Upper lobe of right lung (tissue), 1 donor: ENCODE data around the gene FZD10. TPM values are rescaled to one million over a fixed set of nuclear protein-coding genes. Genes with fewer than 3 reads are reported as not detected.

ENCODE experiments used
- ATAC-seq: fragments of 200-7000 bp; cut with Tn5 transposase; one replicate; pipeline ENCODE4 v1.9.1; 2020; ENCODE audit warnings: mild to moderate bottlenecking, moderate library complexity
- DNase-seq: peaks from one replicate; pipeline ENCODE4 v3.0.0-alpha.2; 2020
- H3K27ac ChIP-seq: fragments of 200-600 bp; one replicate; pipeline ENCODE4 v1.8.0; 2022
- H3K27me3 ChIP-seq: fragments of 200-600 bp; one replicate; pipeline ENCODE4 v1.8.0; 2022; ENCODE audit warnings: mild to moderate bottlenecking
- H3K36me3 ChIP-seq: fragments of 200-600 bp; one replicate; pipeline ENCODE4 v1.8.0; 2022
- H3K4me1 ChIP-seq: fragments of 200-600 bp; one replicate; pipeline ENCODE4 v1.8.0; 2022
- H3K4me3 ChIP-seq: fragments of 200-600 bp; one replicate; pipeline ENCODE4 v1.8.0; 2022; ENCODE audit warnings: mild to moderate bottlenecking
- H3K9me3 ChIP-seq: fragments of 200-600 bp; one replicate; pipeline ENCODE4 v1.8.0; 2022
- intact Hi-C: fragments of 100-400 bp; cut with DNase I; formaldehyde crosslinking; loops from one replicate; pipeline ENCODE4 v1.11.0; 2022
- total RNA-seq: library from RNA; stranded (reverse); fragmentation: NEBNext Ultra II Directional; extraction: Animal tissue kit (Norgen Biotek cat#: 25700); gene quantifications from one replicate; pipeline ENCODE4 v1.2.1, GENCODE V29; 2021
- TF ChIP-seq, protein P1 (sequence below): fragments of 200-600 bp; IDR thresholded peaks from one replicate; pipeline ENCODE4 v1.8.0; 2022; ENCODE audit warnings: antibody characterized with exemption
- donor health status: DM: no; HTN: yes; CAD: no; lungs with severe emphysema.

Gene FZD10
- total RNA-seq, 1 donor from 2014 or later = 0.84 TPM

- peaks cover 42% of the 10 kb centered on the region for H3K27me3 ChIP-seq
- H3K27ac ChIP-seq = no peak overlapping the region
- H3K4me3 ChIP-seq = no peak overlapping the region
- no peak for ATAC-seq
- H3K9me3 ChIP-seq = no peaks in the 10 kb centered on the region
- TF ChIP-seq, protein P1, sequence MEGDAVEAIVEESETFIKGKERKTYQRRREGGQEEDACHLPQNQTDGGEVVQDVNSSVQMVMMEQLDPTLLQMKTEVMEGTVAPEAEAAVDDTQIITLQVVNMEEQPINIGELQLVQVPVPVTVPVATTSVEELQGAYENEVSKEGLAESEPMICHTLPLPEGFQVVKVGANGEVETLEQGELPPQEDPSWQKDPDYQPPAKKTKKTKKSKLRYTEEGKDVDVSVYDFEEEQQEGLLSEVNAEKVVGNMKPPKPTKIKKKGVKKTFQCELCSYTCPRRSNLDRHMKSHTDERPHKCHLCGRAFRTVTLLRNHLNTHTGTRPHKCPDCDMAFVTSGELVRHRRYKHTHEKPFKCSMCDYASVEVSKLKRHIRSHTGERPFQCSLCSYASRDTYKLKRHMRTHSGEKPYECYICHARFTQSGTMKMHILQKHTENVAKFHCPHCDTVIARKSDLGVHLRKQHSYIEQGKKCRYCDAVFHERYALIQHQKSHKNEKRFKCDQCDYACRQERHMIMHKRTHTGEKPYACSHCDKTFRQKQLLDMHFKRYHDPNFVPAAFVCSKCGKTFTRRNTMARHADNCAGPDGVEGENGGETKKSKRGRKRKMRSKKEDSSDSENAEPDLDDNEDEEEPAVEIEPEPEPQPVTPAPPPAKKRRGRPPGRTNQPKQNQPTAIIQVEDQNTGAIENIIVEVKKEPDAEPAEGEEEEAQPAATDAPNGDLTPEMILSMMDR = no peak
- peak; percentile 12 for DNase-seq
- no peaks in the 10 kb centered on the region for H3K36me3 ChIP-seq
- H3K4me1 ChIP-seq = peaks cover 5% of the 10 kb centered on the region
- intact Hi-C loops = no loop called here
Measured at GRCh38 chr12:130157998-130158753, 4.1 kb upstream of the FZD10 start.

DNA sequence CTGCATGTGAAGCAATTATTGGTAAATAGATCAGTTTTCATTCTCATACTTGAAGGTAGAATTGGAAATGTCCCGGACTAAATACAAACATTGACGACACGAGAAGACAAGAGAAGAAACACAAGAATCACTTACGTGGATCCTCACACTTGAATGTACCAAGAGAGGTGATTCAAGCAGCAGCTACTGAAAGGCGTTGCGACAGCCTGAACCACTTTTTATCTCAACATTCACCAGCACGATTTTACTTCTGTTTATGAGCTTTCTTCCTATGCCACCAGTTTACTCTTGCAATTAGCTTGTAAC is 3.6 kb upstream of the FZD10 start:
- no peak for DNase-seq
- H3K27me3 ChIP-seq = peaks cover 47% of the 10 kb centered on the region
- H3K9me3 ChIP-seq = no peaks in the 10 kb centered on the region
- H3K4me3 ChIP-seq = no peak overlapping the region
- H3K36me3 ChIP-seq = no peaks in the 10 kb centered on the region
- intact Hi-C loops = no loop called here
- TF ChIP-seq, protein P1 = no peak
- peaks cover 5% of the 10 kb centered on the region for H3K4me1 ChIP-seq
- H3K27ac ChIP-seq = no peak overlapping the region
- ATAC-seq = no peak

GRCh38 chr12:130160306-130160705 is 2.0 kb upstream of the FZD10 start:
- TF ChIP-seq, protein P1 = no peak
- no peak overlapping the region for H3K27ac ChIP-seq
- H3K36me3 ChIP-seq = no peaks in the 10 kb centered on the region
- no peaks in the 10 kb centered on the region for H3K9me3 ChIP-seq
- no peak overlapping the region for H3K4me3 ChIP-seq
- peaks cover 63% of the 10 kb centered on the region for H3K27me3 ChIP-seq
- intact Hi-C loops = no loop called here
- peaks cover 5% of the 10 kb centered on the region for H3K4me1 ChIP-seq
- ATAC-seq (no peak), DNase-seq (no peak)

GRCh38 chr12:130160711-130161231 is 1.5 kb upstream of the FZD10 start:
- Histone ChIP-seq H3K27me3 (peaks cover 67% of the 10 kb centered on the region), H3K4me1 (peaks cover 5% of the 10 kb centered on the region), H3K36me3 (no peaks in the 10 kb centered on the region), H3K27ac (no peak overlapping the region), H3K4me3 (peak overlapping the region; percentile 42), H3K9me3 (no peaks in the 10 kb centered on the region)
- DNase-seq (peak; percentile 48), ATAC-seq (no peak)
- TF ChIP-seq, protein P1 = no peak
- intact Hi-C loops = no loop called here

DNA sequence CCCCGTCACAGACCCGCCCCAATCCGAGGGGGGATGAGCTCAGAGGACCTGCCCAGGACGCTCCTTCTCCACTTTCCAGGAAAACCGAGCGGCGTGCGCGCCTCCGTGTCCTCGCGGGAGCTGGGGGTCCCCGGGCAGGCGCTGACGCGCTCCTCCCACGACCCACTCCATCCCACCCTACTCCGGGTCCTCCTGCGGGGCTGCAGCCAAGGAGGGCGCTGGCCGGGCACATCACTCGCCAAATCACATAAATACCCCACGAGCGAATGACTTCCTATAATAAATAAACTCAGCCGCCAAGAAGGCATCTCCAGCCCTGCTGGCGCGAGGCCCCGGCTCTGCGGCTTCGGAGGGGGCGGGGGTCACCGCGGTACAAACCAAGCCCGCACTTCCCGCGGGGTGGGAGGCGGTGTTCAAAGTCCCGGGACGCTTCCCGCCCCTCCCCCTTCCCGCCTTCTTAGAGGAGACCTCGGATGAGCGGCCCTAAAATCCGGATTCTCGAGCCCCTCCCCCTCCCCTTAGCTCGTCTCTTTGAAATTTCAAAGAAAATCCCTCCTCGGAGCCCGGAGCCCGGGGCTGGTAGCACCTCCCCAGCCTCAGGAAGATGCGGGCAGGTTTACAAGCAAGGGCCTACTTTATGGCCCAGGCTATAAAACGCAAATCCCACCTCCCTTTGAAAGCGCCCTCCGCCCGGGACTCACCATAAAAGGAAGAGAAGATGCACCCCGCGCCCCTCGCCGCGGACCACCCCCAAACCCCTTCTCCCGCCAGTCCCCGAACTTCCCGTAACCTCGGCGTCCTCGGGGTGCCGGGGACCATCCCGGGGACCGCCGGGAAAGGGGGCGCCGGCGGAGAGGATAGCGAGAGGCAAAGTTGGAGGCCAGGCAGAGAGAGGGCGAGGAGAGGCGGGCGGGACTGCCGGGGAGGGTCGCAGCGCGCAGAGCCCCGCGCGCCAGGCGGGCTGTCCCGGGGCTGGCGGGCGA is 712 bp upstream of the FZD10 start:
- Histone ChIP-seq H3K4me1 (peaks cover 5% of the 10 kb centered on the region), H3K9me3 (no peaks in the 10 kb centered on the region), H3K27ac (no peak overlapping the region), H3K36me3 (no peaks in the 10 kb centered on the region), H3K27me3 (peaks cover 67% of the 10 kb centered on the region), H3K4me3 (peak overlapping the region; percentile 42)
- DNase-seq (peak; percentile 63), ATAC-seq (no peak)
- intact Hi-C loops = no loop called here
- TF ChIP-seq, protein P1 = no peak
